NOMO-1 treated with DMSO at 0.1 percent for 48 hours (cell line): Measurements from ENCODE around the gene CC2D1A.
"Not testable (repeated sequence)": the region's sequence is repeated elsewhere in the genome, so short reads cannot be mapped to it uniquely, and the experiment has no call there.

Experiments
- DNase-seq: peaks from one replicate; lab custom pipeline; 2025; ENCODE audit not compliant: unreplicated experiment; lab: John Stamatoyannopoulos, UW

CC2D1A gene

DNA sequence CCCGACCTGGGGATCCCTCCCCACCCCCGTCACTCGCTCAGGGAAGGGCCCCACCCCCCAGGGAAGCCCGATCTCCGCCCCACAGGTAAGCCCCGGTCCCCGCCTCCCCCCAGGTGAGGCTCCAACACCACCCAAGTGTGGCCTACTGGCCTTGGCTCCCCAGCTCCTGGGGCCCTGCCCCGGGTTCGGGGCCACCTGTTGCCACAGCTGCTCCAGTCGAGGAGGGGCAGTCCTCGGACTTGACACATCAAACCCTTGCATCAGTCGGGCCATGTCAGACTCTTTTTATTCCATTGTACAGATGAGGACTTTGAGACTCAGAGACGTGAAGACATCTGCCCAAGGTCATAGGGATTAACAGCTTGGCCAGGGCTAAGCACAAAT, 512 bp downstream of the CC2D1A start:
- DNase-seq: no peak

DNA sequence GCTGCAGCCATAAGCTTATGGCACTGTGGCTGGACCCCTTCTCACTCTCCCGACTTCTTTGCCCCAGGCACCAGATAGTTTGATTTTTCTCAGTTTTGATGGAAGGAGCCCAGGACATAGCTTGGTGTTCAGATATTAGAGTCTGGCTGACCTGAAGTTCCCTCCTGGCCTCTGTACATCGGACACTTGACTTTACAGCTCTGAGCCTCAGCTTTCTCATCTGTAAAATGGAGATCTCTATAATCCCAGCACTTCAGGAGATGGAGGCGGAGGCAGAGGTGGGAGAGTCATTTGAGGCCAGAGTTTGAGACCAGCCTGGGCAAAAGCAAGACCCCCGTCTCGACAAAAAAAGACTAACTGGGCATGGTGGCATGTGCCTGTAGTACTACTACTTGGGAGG, 909 bp downstream of the CC2D1A start:
- no peak for DNase-seq

DNA sequence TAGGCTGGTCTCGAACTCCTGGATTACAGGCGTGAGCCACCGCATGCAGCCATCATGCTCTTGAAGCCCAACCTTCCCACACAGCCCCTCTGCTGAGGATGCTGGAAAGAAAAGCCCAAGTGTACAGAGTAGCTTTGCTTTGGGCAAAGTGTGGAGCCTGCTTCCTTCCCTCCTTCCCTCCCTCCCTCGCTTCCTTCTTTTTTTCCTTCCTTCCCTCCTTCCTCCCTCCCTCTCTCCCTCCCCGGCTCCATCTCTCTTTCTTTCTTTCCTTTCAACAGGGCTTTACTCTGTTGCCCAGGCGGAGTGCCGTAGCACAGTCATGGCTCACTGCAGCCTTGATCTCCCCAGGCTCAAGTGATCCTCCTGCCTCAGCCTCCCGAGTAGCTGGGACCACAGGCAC, 2.7 kb downstream of the CC2D1A start:
- no peak for DNase-seq

DNA sequence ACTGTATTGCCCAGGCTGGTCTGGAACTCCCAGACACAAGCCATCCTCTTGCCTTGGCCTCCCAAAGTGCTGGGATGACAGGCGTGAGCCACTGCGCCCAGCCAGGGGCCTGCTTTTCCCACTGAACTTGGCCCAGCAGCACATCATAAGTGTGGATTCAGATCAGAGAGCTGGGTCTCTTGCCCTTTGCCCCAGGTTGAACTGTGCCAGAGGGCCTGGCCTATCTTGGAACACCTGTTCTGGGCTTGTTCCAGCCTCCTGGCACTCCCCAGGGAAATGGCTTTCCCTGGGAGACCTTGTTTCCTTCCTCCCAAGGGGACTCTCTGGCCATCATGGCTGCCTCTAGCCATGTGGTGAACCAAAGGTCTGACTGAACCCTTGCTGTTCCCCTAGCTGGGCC, 3.4 kb downstream of the CC2D1A start:
- DNase-seq: no peak

DNA sequence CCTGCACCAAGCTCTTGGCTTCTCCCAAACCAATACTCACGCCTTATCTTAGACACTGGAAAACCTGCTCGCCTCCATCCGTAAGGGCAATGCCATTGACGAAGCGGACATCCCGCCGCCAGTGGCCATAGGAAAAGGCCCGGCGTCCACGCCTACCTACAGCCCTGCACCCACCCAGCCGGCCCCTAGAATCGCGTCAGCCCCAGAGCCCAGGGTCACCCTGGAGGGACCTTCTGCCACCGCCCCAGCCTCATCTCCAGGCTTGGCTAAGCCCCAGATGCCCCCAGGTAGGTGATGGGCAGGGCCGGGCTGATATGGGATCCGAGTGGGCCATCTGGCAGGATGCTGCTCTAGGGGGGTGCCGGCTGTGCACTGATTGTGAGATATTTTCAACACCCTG, 7.4 kb downstream of the CC2D1A start:
- no peak for DNase-seq

DNA sequence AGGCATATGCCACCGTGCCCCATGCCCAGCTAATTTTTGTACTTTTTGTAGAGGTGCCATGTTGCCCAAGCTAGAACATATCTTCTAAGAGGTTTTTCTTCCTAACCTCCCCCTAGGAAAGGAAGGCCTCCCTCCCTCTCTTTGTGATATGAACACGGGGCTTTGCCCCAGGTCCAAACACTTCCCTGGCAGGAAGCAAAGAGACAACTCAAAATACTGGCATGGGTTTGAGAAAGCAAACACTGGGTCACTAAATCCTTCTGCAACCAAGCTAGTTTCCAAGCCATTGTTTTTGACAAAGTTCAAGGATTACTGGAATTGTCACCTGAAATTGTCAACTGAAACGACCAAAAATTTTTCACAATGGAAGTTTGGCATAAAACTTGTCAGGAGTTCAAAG, 8.8 kb downstream of the CC2D1A start:
- DNase-seq: no peak

DNA sequence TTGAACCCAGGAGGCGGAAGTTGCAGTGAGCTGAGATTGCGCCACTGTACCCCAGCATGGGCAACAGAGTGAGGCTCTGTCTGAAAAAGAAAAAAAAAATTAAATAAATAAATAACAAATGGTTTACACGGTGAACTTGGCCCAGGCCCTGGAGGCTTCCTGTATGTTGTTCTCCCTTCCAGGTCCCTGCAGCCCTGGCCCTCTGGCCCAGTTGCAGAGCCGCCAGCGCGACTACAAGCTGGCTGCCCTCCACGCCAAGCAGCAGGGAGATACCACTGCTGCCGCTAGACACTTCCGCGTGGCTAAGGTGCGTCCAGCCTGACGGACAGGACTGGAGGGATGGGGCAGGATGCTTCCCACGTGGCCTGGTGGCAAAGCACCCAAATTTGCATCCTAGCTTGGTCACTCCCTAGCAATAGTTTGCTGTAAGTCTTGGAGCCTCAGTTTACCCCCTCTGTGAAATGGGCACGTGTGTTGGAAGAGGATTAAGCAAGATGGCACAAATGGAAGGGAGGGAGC, 11.9 kb downstream of the CC2D1A start:
- DNase-seq: no peak

DNA sequence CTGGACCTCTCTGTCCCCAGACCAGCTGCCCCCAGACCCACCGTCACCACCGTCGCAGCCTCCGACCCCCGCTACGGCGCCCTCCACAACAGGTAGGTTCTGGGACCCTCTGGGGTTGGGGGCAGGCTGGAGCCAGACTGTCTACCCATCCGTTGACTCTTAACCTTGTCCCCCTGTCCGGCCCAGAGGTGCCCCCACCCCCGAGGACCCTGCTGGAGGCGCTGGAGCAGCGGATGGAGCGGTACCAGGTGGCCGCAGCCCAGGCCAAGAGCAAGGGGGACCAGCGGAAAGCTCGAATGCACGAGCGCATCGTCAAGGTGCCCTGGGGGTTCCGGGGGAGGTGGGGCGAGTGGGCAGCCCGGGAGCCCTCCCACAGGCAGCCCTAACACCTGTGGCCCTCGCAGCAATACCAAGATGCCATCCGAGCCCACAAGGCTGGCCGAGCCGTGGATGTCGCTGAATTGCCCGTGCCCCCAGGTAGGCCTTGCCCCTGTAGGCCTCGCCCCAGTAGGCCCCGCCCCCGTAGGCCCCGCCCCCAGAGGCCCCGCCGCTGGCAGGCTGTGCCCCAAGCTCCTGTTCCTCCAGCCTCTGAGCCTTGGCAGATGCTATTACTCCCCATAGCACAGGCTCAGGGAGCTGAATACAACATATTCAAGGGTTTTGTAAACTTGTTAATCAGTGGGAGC, 12.9 kb downstream of the CC2D1A start:
- DNase-seq: no peak

DNA sequence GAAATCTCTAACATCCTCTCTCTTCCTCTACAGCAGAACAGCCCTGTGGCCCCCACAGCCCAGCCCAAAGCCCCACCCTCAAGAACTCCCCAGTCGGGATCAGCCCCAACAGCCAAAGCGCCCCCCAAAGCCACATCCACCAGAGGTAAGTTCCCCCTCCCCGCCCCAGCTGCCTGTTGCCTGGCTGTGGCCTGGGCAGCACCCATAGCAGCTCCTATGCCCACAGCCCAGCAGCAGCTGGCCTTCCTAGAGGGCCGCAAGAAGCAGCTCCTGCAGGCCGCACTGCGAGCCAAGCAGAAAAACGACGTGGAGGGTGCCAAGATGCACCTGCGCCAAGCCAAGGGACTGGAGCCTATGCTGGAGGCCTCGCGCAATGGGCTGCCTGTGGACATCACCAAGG, 14.5 kb downstream of the CC2D1A start:
- no peak for DNase-seq

DNA sequence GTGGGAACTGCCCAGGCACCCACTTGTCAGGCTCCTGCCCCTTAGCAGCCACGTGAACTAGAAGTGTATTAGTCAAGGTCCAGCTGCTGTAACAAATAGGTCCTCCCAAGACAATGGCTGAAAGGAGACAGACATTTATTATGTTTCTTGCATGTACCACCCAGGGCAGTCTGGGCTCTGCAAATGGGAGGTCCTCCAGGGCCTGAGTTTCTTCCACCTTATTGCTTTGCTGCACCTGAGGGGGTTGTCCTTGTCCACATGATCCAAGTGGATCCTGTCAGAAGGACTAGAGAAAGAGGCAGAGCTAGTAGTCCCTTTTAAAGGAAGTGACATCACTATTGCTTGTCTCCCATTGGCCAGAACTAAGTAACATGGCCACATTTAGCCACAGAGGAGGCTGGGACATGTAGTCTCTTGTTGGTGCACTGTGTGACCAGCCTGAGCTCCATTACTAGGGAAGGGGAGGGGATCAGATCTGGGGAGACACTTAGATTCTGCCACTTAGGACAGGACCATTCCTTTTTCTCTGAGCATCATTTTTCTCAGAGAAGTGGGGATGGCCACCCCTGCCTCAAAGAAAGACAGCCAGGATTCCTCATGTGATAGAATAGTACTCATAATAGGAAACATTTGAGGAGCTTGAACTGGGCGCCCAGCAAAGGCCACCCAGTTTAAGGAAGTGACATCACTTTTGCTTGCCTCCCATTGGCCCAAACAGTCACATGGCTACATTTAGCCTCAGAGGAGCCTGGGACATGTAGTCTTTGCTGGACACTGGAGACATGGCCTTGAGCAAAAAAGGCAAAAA, 15.1 kb downstream of the CC2D1A start:
- peak; percentile 37 for DNase-seq

DNA sequence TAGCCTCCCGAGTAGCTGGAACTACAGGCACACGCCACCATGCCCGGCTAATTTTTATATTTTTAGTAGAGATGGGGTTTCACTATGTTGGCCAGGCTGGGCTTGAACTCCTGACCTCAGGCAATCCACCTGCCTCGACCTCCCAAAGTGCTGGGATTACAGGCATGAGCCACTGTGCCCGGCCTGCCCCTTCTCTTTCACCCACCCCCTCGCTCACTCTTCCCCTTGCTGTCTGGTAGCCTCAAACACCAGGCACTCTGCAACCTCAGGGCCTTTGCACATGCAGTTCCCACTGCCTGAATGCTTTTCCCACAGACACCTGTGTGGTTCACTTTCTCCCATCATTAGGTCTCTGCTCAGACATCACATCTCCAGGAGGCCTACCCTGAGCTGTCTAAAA, 16.1 kb downstream of the CC2D1A start:
- not testable (repeated sequence) for DNase-seq

DNA sequence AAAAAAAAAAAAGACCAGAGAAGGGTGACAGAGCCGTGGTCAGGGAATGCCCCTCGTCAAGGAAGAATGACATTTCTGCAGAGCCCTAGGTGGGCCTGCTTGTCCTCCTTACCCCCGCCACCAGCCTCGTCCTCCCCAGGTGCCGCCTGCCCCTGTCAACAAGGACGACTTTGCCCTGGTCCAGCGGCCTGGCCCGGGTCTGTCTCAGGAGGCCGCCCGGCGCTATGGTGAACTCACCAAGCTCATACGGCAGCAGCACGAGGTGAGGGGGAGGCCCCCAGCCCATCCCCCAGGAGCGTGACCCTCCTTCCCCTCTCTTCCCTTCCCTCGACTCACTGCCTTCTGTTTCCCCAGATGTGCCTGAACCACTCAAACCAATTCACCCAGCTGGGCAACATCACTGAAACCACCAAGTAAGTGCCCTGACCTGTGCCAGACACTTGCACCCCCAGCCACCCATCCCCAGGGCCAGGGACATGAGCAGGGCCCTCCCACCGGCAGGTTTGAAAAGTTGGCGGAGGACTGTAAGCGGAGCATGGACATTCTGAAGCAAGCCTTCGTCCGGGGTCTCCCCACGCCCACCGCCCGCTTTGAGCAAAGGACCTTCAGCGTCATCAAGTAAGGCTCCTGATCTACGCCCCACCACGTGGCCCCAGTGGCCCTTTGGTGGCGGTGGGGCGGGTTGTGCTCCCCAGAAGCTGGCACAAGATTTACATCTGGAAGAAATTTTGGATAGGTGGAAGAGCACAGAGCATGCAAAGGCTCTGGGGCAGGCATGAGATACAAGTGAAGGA, 17.4 kb downstream of the CC2D1A start:
- no peak for DNase-seq

DNA sequence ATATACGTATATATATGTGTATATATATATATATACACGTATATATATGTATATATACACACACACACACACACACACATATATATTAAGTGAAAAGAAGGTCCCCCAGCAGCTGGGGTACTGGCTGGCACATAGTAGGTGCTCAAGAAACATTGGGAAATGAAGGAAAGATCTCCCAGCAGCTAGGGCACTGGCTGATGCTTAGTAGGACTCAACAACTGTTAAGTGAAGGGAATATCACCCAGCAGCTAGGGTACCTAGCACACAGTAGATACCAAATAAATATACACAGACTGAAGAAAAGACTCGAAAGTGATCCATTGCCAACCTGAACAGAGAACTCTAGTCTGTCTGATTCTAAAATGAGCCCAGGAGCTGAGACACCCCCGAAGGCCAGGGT, 20.0 kb downstream of the CC2D1A start:
- no peak for DNase-seq

DNA sequence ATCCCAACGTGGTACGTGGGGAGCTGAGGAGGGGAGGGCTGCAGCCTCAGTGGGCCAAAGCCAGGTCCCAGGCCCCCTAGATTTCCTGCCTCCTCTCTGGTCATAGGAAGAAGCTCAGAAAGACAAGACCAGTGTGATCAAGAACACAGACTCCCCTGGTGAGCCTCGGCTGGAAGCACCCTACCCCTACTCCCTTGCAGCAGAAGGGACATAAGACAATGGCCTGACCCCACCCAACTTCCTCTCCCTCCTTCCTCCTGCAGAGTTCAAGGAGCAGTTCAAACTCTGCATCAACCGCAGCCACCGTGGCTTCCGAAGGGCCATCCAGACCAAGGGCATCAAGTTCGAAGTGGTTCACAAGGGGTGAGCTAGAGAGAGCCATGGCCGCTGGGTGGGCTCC, 20.7 kb downstream of the CC2D1A start:
- no peak for DNase-seq

DNA sequence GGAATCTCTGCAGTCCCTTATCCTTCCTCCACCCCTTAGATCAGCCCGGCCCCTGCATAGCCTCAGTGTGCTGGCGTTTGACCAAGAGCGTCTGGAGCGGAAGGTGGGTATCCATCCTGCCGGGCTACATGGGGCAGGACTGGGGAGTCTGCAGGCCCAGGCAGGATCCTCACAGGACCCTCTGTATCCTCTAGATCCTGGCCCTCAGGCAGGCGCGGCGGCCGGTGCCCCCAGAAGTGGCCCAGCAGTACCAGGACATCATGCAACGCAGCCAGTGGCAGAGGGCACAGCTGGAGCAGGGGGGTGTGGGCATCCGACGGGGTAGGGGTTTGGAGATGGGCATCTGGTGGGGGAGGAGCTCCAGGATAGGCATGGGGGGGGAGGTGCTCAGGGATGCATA, 23.3 kb downstream of the CC2D1A start:
- no peak for DNase-seq

DNA sequence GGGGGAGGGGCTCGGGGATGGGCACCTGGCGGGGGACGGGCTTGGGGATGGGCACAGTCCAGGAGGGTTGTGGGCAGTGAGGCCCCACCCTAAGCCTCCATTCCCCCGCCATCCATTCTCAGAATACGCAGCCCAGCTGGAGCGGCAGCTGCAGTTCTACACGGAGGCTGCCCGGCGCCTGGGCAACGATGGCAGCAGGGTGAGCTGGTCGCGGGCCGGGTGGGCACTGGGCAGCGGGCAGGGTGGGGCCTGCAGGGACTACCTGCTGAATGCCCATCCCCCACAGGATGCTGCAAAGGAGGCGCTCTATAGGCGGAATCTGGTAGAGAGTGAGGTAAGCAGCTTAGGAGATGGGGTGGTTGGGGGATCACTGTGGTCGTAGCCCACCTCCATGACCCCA, 24.0 kb downstream of the CC2D1A start:
- no peak for DNase-seq

DNA sequence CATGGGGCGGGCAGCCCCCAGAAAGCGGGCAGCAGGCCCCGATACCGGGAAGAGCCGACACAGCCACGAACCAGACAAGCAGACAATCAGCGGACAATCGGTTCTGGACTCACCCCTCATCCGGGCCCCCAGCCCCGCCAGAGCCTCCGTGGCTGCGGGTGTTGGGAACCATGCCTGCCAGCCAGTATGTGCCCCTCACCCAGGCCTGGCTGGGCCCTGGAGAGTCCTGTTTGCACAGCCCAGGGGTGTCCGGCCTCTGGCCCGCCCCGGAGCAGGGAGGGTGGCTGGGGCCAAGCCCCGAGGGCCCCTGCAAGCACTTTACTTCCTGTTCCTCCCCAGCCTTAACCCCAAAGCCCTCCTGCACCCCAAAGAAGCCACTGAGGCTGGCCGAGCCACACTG, 24.4 kb downstream of the CC2D1A start:
- DNase-seq: no peak

DNA sequence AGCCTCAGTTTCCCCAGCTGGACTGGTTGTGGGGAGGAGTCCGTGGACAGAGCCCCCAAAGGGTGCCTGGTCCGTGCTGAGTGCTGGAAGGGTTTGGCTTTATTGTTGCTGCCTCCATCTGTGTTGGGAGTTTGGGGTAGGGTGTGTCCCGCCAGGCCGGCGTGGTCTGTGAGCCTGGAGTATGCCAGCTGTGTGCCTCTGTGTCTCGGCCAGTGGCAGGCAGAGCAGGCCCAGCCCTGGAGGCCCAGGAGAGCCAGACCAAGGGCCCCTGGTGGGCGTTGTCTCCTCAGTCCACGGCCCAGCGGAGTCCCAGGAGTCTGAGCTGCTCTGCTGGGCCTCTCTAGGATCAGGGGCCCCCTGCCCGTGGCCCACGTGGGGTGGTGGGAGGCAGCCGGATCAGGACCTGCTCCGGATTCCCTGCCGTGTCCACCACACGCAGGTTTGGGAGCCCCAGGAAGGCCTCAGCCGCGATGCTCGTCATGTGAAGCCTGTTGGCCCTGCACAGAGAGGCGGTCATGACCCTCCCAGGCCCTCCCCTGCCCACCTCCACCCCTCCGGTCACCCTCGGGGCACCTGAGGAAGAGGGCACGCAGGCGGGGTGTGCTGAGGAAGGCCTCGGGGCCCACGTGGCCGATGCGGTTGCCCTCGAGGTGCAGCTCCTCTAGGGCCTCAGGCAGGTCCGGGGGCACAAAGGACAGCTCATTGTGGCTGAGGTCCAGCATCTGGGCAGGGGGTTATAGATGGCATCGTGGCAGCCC, 25.6 kb downstream of the CC2D1A start:
- no peak for DNase-seq

DNA sequence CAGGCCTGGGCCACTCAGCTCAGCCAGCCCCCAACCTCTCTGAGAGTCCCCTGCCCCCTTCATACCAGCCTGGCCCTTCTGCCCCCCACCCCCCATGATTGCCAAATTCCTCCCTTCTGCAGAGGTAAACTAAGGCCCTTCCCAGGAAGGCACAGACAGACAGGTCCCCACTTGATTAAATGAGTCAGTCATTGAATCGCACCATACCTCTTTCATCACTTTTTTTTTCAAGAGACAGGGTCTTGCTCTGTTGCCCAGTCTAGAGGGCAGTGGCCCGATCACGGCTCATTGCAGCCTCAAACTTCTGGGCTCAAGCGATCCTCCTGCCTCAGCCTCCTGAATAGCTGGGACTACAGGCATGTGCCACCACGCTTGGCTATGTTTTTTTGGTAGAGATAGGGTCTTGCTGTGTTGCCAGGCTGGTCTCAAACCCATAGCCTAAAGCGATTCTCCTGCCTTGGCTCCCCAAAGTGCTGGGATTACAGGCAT, 26.2 kb downstream of the CC2D1A start:
- no peak for DNase-seq

DNA sequence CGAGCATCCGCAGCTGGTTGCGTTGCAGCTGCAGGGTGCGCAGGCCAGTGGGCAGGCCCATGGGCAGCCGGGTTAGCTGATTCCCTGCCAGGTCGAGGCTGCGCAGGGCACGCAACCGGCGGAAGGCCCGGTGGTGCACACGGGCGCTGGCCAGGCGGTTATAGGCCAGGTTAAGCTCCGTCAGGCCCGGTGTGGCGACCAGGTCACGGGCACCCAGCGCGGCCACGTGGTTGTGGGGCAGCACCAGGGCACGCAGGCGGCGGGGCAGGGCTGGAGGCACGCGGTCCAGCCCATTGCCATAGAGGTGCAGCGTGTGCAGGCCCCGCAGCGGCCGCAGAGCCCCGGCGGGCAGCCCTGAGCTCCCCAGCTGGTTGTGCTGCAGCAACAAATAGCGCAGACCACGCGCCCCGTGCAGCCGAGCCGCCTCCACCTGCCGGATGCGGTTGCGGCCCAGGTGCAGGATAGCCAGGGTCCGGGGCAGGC, 27.0 kb downstream of the CC2D1A start:
- no peak for DNase-seq

DNA sequence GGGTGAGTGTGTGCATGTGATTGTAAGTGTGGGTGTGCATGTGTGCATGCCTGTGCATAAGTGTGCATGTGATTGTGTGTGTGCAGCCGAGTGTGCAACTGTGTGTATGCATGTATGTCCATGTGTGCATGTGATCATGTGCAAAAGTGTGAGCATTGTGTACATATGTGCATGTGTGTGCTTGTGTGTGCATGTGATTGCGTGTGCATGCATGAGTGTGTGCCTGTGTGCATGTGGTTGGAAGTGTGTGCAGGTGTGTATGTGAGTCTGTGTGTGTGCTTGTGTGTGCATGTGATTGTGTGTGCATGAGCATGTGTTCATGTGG, 28.7 kb downstream of the CC2D1A start:
- no peak for DNase-seq
